Caco-2 (cell line): ENCODE measurements around the gene RPS16. TPM values are rescaled to one million over a fixed set of nuclear protein-coding genes. Genes with fewer than 3 reads are reported as not detected.

Experiments used
- BruUV-seq: library from RNA; stranded (reverse); fragments of 400-500 nt; replicated peaks from 2 replicates; lab custom pipeline; 2021; lab: Mats Ljungman, UMichigan
- CTCF ChIA-PET: fragments of 300-600 bp; sonication (Branson Sonifier 250); formaldehyde crosslinking; loops from one replicate; lab custom pipeline; 2022; ENCODE audit warnings: antibody characterized with exemption; lab: Charles Lee
- POLR2A ChIA-PET: fragments of 300-600 bp; sonication (Branson Sonifier 250); formaldehyde crosslinking; loops from one replicate; lab custom pipeline; 2022; ENCODE audit warnings: antibody characterized with exemption; lab: Charles Lee
- DNase-seq, 2 experiments: peaks; one replicate each; pipeline versions ENCODE4 v3.0.0 to v3.0.0-alpha.2; 2020 to 2022
- H3K27me3 ChIP-seq: replicated peaks from 2 replicates; pipeline ENCODE4 v1.6.0; 2011; ENCODE audit warnings: low read length; ENCODE audit not compliant: control insufficient read depth, insufficient read depth
- H3K36me3 ChIP-seq: 2 replicates; pipeline ENCODE4 v1.5.1; 2011; ENCODE audit warnings: low read length; ENCODE audit not compliant: control insufficient read depth, insufficient read depth
- H3K4me1 ChIP-seq: fragments of 250-450 bp; sonication (Bioruptor Pico); 2 replicates; pipeline ENCODE4 v1.5.1; 2020; ENCODE audit warnings: mild to moderate bottlenecking
- H3K4me3 ChIP-seq: 2 replicates; pipeline ENCODE4 v1.5.1; 2011; ENCODE audit warnings: low read depth, mild to moderate bottlenecking, control low read depth, low read length
- H3K9me3 ChIP-seq: fragments of 250-450 bp; sonication (Bioruptor Pico); 2 replicates; pipeline ENCODE4 v1.5.1; 2020; ENCODE audit warnings: mild to moderate bottlenecking, moderate library complexity
- H3K27ac Mint-ChIP-seq: one replicate; pipeline ENCODE4 v1.8.0; 2022; ENCODE audit warnings: mixed read lengths; ENCODE audit not compliant: unreplicated experiment
- H3K27me3 Mint-ChIP-seq: one replicate; pipeline ENCODE4 v1.8.0; 2022; ENCODE audit warnings: mixed read lengths; ENCODE audit not compliant: insufficient read depth, unreplicated experiment
- H3K36me3 Mint-ChIP-seq: one replicate; pipeline ENCODE4 v1.8.0; 2022; ENCODE audit warnings: mild to moderate bottlenecking, mixed read lengths; ENCODE audit not compliant: insufficient read depth, unreplicated experiment
- H3K4me1 Mint-ChIP-seq: one replicate; pipeline ENCODE4 v1.8.0; 2022; ENCODE audit warnings: low read depth, mixed read lengths; ENCODE audit not compliant: unreplicated experiment
- H3K4me3 Mint-ChIP-seq: one replicate; pipeline ENCODE4 v1.8.0; 2022; ENCODE audit warnings: mild to moderate bottlenecking, moderate library complexity, mixed read lengths; ENCODE audit not compliant: unreplicated experiment
- H3K9me3 Mint-ChIP-seq: one replicate; pipeline ENCODE4 v1.8.0; 2022; ENCODE audit warnings: mixed read lengths; ENCODE audit not compliant: unreplicated experiment
- CTCF ChIP-seq, 2 experiments: fragments of 200-600 bp in 1 of 2; IDR thresholded peaks; 1 replicate in 1 of 2; 2 replicates in 1 of 2; pipeline versions ENCODE4 v1.5.1 to v1.8.0; 2011 to 2022; ENCODE audit warnings: antibody characterized with exemption in 1 of 2, control low read depth in 1 of 2, inconsistent platforms in 1 of 2, low read depth in 1 of 2, low read length in 1 of 2, mild to moderate bottlenecking in 1 of 2, moderate library complexity in 1 of 2; ENCODE audit not compliant: insufficient read depth in 1 of 2, severe bottlenecking in 1 of 2, unreplicated experiment in 1 of 2
- intact Hi-C: fragments of 100-400 bp; cut with micrococcal nuclease; formaldehyde crosslinking; loops from one replicate; pipeline ENCODE4 v1.10.0; 2022; ENCODE audit not compliant: unreplicated experiment
- total RNA-seq: library from RNA; stranded (reverse); gene quantifications from 2 replicates; pipeline ENCODE4 v1.2.3, GENCODE V29; 2022

Gene RPS16
- total RNA-seq, 1 experiment from 2014 or later, result 2,801 TPM

GRCh38 chr19:39405958-39406655 lies 29.6 kb downstream of the RPS16 start:
- peaks cover 4% of the 10 kb centered on the region; the same call in 1 of the 2 replicates for H3K36me3 ChIP-seq
- peak overlapping the region; percentile 94 for H3K4me3 ChIP-seq
- ChIA-PET POLR2A (interaction anchor here (0.6 to 4.1 kb wide), 5 partner anchors 8 to 30 kb away, joined by 3 to 27 read pairs (median 5); partner anchors contain the start of genes MED29, PAF1 and RPS16), CTCF (interaction anchor here (0.6 to 4.1 kb wide), 2 partner anchors 9 to 643 kb away, joined by 4 to 17 read pairs; no protein-coding TSS in a partner anchor)
- intact Hi-C loops, result no loop called here
- H3K4me1 ChIP-seq, result peaks cover 38% of the 10 kb centered on the region
- Mint-ChIP-seq H3K9me3 (no peaks in the 10 kb centered on the region), H3K36me3 (peaks cover 85% of the 10 kb centered on the region), H3K4me3 (peak overlapping the region; percentile 77), H3K27ac (peak overlapping the region; percentile 90), H3K27me3 (no peaks in the 10 kb centered on the region), H3K4me1 (peaks cover 31% of the 10 kb centered on the region)
- BruUV-seq, result no TSS peak
- no peak for TF ChIP-seq CTCF (IDR thresholded peaks at IDR 0.05; ENCODE audit: insufficient read depth in 1 of 2, low read depth in 1 of 2, low read length in 1 of 2, severe bottlenecking in 1 of 2, unreplicated experiment in 1 of 2)
- no peaks in the 10 kb centered on the region for H3K9me3 ChIP-seq
- DNase-seq, result no peak
- no peaks in the 10 kb centered on the region for H3K27me3 ChIP-seq

- no TSS peak for BruUV-seq
- POLR2A ChIA-PET, result interaction anchor here (1.1 kb wide), 1 partner anchor 31 kb away, joined by 5 read pairs; the partner anchor contains the start of gene RPS16
Observed at GRCh38 chr19:39405261-39405957, 30.3 kb downstream of the RPS16 start.

More at GRCh38 chr19:39405261-39405957, 30.3 kb downstream of the RPS16 start:
- Histone ChIP-seq H3K36me3 (peaks cover 4% of the 10 kb centered on the region; the same call in 1 of the 2 replicates), H3K4me3 (no peak overlapping the region), H3K9me3 (no peaks in the 10 kb centered on the region), H3K4me1 (peaks cover 38% of the 10 kb centered on the region), H3K27me3 (no peaks in the 10 kb centered on the region)
- no peaks in the 10 kb centered on the region for H3K27me3 Mint-ChIP-seq
- CTCF ChIA-PET, result no interaction called here
- peak overlapping the region; percentile 77 for H3K4me3 Mint-ChIP-seq
- H3K27ac Mint-ChIP-seq, result peak overlapping the region; percentile 84
- H3K9me3 Mint-ChIP-seq, result no peaks in the 10 kb centered on the region
- H3K4me1 Mint-ChIP-seq, result peaks cover 29% of the 10 kb centered on the region
- peaks cover 83% of the 10 kb centered on the region for H3K36me3 Mint-ChIP-seq
- intact Hi-C loops, result no loop called here
- no peak for TF ChIP-seq CTCF (IDR thresholded peaks at IDR 0.05; ENCODE audit: insufficient read depth in 1 of 2, low read depth in 1 of 2, low read length in 1 of 2, severe bottlenecking in 1 of 2, unreplicated experiment in 1 of 2)
- no peak for DNase-seq
